Measurements from ENCODE around the gene PRKG1. TPM values are rescaled to one million over a fixed set of nuclear protein-coding genes. Genes with fewer than 3 reads are reported as not detected.

The PRKG1 gene
- total and polyA plus RNA-seq, 2 of the 4 experiments (the other 2 are of a cell fraction) = 3.5 to 18.3 TPM

DNA sequence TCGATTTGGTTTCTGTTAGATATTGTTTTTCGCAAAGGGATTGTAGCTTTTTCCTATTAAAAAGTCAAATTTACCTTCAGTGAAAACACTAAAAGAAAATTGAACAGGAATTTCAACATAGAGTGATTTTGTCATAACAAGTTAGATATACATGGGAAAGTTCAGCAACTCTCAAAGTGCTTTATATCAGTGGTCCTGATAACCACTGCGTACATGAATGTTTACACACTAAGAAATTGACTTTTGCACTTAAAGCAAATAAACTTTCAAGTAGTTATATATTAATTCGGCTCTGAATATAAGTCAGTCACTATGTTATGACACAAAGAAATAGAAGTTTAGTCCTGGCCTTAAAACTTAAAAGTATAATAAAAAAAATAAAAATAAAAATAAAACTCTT, 1138.5 kb downstream of the PRKG1 start:
- BruUV-seq (replicated peaks) = no TSS peak

More for the DNA sequence above, 1138.5 kb downstream of the PRKG1 start:
- POLR2A ChIA-PET (ENCODE audit: unreplicated experiment) = interaction anchor here (0.5 to 0.6 kb wide), 2 partner anchors 242 to 1206 kb away, joined by 4 to 6 read pairs; no protein-coding TSS in a partner anchor
- in situ Hi-C loops (cut with MboI; ENCODE audit: low sequenced_read_pairs) (loop anchor here (10.0 kb wide), 2 partner anchors 1148 to 1218 kb away; no protein-coding TSS in a partner anchor), intact Hi-C loops (cut with micrococcal nuclease) (loop anchor here (5.0 to 10.0 kb wide), 2 partner anchors 208 to 1151 kb away; no protein-coding TSS in a partner anchor), dilution Hi-C loops (cut with HindIII; ENCODE audit: low sequenced_read_pairs, unreplicated experiment) (no loop called here)
- Histone ChIP-seq H3K56ac (ENCODE audit: extremely low read depth, insufficient read depth, low read length) (no peak overlapping the region), H3K4me3 (ENCODE audit: insufficient read depth, low read depth, low read length) (no peak overlapping the region), H2BK120ac (ENCODE audit: low read depth, low read length) (no peak overlapping the region), H4K20me1 (ENCODE audit: insufficient read depth, low read length) (no peaks in the 10 kb centered on the region), H2AK5ac (ENCODE audit: low read depth, low read length) (no peak overlapping the region), H3K36me3 (ENCODE audit: control insufficient read depth, insufficient read depth, low read length) (no peaks in the 10 kb centered on the region), H4K91ac (ENCODE audit: insufficient read depth, low read depth, low read length) (no peak overlapping the region), H3K79me1 (ENCODE audit: low read depth in 1 of 2, low read length in 2 of 2) (no peaks in the 10 kb centered on the region), H3K9me1 (ENCODE audit: insufficient read depth, low read length) (0 out of 2 replicates have a peak, but pooled peaks cover 2% of the 10 kb centered on the region), H3K9ac (ENCODE audit: low read depth, low read length) (no peak overlapping the region), H4K8ac (ENCODE audit: low read depth in 2 of 2, low read length in 2 of 2) (no peak overlapping the region), H3K27ac (ENCODE audit: insufficient read depth, low read length) (no peak overlapping the region), H3K14ac (replicated peaks; ENCODE audit: low read depth, low read length) (no peak overlapping the region), H2BK15ac (ENCODE audit: low read depth, low read length) (no peak overlapping the region), H4K5ac (ENCODE audit: low read depth, low read length) (no peak overlapping the region), H3K4me2 (ENCODE audit: low read depth, low read length) (no peak overlapping the region), H3K4ac (ENCODE audit: low read depth, low read length) (no peak overlapping the region), H3K23ac (ENCODE audit: low read depth, low read length) (no peak overlapping the region), H2BK20ac (ENCODE audit: low read depth, low read length) (no peak overlapping the region), H3K18ac (ENCODE audit: low read depth, low read length) (no peak overlapping the region), H2AFZ (replicated peaks; ENCODE audit: low read length, poor library complexity) (no peak overlapping the region), H3K27me3 (ENCODE audit: control insufficient read depth, insufficient read depth, low read length) (no peaks in the 10 kb centered on the region), H3K4me1 (ENCODE audit: control insufficient read depth, insufficient read depth, low read length) (peaks cover 3% of the 10 kb centered on the region), H2AK9ac (replicated peaks; ENCODE audit: low read depth, low read length, poor library complexity) (no peak overlapping the region), H2BK5ac (ENCODE audit: low read depth, low read length, poor library complexity, severe bottlenecking) (no peak overlapping the region), H3K9me3 (ENCODE audit: control insufficient read depth, insufficient read depth, low read length) (no peaks in the 10 kb centered on the region)
- no CpG with 5 or more reads among the region's 4 CpGs for WGBS, 2 experiments (ENCODE audit: extremely low coverage in 2 of 2, insufficient read length in 1 of 2)
- no peak for DNase-seq
- no peak for TF ChIP-seq ELK1 (IDR thresholded peaks at IDR 0.05; ENCODE audit: borderline replicate concordance, low read depth, low read length)
- no peak for TF ChIP-seq SMC3 (IDR thresholded peaks at IDR 0.05; ENCODE audit: low read depth, low read length)
- TF ChIP-seq CEBPB (IDR thresholded peaks at IDR 0.05; ENCODE audit: low read depth, low read length) = no peak
- TF ChIP-seq RCOR1 (IDR thresholded peaks at IDR 0.05; ENCODE audit: insufficient replicate concordance, low read length) = no peak
- no peak for TF ChIP-seq FOS (IDR thresholded peaks at IDR 0.05; ENCODE audit: low read depth, low read length)
- no peak for TF ChIP-seq MXI1 (IDR thresholded peaks at IDR 0.05; ENCODE audit: borderline replicate concordance, low read depth, low read length)
- no peak for TF ChIP-seq CHD1 (IDR thresholded peaks at IDR 0.05; ENCODE audit: low read depth, low read length)
- no peak for TF ChIP-seq RFX5 (IDR thresholded peaks at IDR 0.05; ENCODE audit: low read depth, low read length)
- no peak for TF ChIP-seq RAD21 (IDR thresholded peaks at IDR 0.05; ENCODE audit: low read length)
- no peak for TF ChIP-seq BHLHE40 (IDR thresholded peaks at IDR 0.05; ENCODE audit: low read depth, low read length)
- TF ChIP-seq USF2 (IDR thresholded peaks at IDR 0.05; ENCODE audit: low read depth, low read length) = no peak
- TF ChIP-seq MAZ (IDR thresholded peaks at IDR 0.05; ENCODE audit: borderline replicate concordance, low read depth, low read length) = no peak
- TF ChIP-seq NFE2L2 (IDR thresholded peaks at IDR 0.05; ENCODE audit: low read depth, low read length) = no peak
- no peak for TF ChIP-seq POLR2A (IDR thresholded peaks at IDR 0.05; ENCODE audit: low read depth, low read length)
- no peak for TF ChIP-seq CTCF (conservative IDR thresholded peaks at IDR 0.05; ENCODE audit: low read depth, low read length)
- CTCF ChIA-PET = no interaction called here
- ATAC-seq (ENCODE audit: low read depth) = no peak
